ENCODE measurements around the gene SV2B.

- no peak for TF ChIP-seq CTCF (IDR thresholded peaks at IDR 0.05; ENCODE audit: insufficient read depth, low read length)
- TF ChIP-seq REST (IDR thresholded peaks at IDR 0.05; ENCODE audit: insufficient replicate concordance, low read depth), result no peak
- TF ChIP-seq GABPA (IDR thresholded peaks at IDR 0.05; ENCODE audit: low read depth), result no peak
- TF ChIP-seq POLR2AphosphoS5 (IDR thresholded peaks at IDR 0.05; ENCODE audit: low read depth), result no peak
- no peak for TF ChIP-seq SPI1 (IDR thresholded peaks at IDR 0.05; ENCODE audit: borderline replicate concordance, low read depth)
Observed at GRCh38 chr15:91278951-91279350, 178.9 kb downstream of the SV2B start.

Data from HL-60 (cell line).